Placental epithelial cell (primary cell): ENCODE data around the gene GRIK1. TPM values are rescaled to one million over a fixed set of nuclear protein-coding genes. Genes with fewer than 3 reads are reported as not detected.

Experiments
- total RNA-seq: library from RNA; depleted of rRNA; stranded (reverse); fragments of >200 nt; gene quantifications from 2 replicates; pipeline ENCODE4 v1.2.3, GENCODE V29; 2012

GRIK1 gene
- total RNA-seq: not detected in 2 replicates

DNA sequence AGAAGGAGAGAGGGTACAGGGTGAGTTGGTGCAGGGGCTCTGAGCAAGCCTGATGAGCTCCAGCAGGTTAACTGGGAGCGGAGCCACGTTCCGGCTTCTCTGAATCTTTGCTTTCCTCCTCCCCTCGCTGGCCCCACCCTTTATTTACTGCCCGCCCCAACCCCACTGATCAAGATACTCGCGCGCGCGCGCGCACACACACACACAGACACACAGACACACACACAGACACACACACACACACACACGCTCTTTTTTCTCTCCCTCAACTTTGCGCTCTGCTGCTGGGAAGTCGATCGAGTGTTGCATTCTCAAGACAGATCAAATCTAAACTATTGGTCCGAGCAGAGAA is at the start of gene GRIK1:
Gene GRIK1 (minus strand): TSS at position 73 of the 352 bp plus-strand sequence.

Other genes starting within 250 kb of the GRIK1 start
- not detected in 2 replicates for gene CLDN17, start 226.8 kb upstream of the GRIK1 start, total RNA-seq